Caco-2 (cell line): ENCODE results near the gene SMOC2. TPM values are rescaled to one million over a fixed set of nuclear protein-coding genes. Genes with fewer than 3 reads are reported as not detected.

Experiments
- BruUV-seq: library from RNA; stranded (reverse); fragments of 400-500 nt; replicated peaks from 2 replicates; lab custom pipeline; 2021; lab: Mats Ljungman, UMichigan
- CTCF ChIA-PET: fragments of 300-600 bp; sonication (Branson Sonifier 250); formaldehyde crosslinking; loops from one replicate; lab custom pipeline; 2022; ENCODE audit warnings: antibody characterized with exemption; lab: Charles Lee
- POLR2A ChIA-PET: fragments of 300-600 bp; sonication (Branson Sonifier 250); formaldehyde crosslinking; loops from one replicate; lab custom pipeline; 2022; ENCODE audit warnings: antibody characterized with exemption; lab: Charles Lee
- DNase-seq, 2 experiments: peaks; one replicate each; pipeline versions ENCODE4 v3.0.0 to v3.0.0-alpha.2; 2020 to 2022
- H3K27me3 ChIP-seq: replicated peaks from 2 replicates; pipeline ENCODE4 v1.6.0; 2011; ENCODE audit warnings: low read length; ENCODE audit not compliant: control insufficient read depth, insufficient read depth
- H3K36me3 ChIP-seq: 2 replicates; pipeline ENCODE4 v1.5.1; 2011; ENCODE audit warnings: low read length; ENCODE audit not compliant: control insufficient read depth, insufficient read depth
- H3K4me1 ChIP-seq: fragments of 250-450 bp; sonication (Bioruptor Pico); 2 replicates; pipeline ENCODE4 v1.5.1; 2020; ENCODE audit warnings: mild to moderate bottlenecking
- H3K4me3 ChIP-seq: 2 replicates; pipeline ENCODE4 v1.5.1; 2011; ENCODE audit warnings: low read depth, mild to moderate bottlenecking, control low read depth, low read length
- H3K9me3 ChIP-seq: fragments of 250-450 bp; sonication (Bioruptor Pico); 2 replicates; pipeline ENCODE4 v1.5.1; 2020; ENCODE audit warnings: mild to moderate bottlenecking, moderate library complexity
- H3K27ac Mint-ChIP-seq: one replicate; pipeline ENCODE4 v1.8.0; 2022; ENCODE audit warnings: mixed read lengths; ENCODE audit not compliant: unreplicated experiment
- H3K27me3 Mint-ChIP-seq: one replicate; pipeline ENCODE4 v1.8.0; 2022; ENCODE audit warnings: mixed read lengths; ENCODE audit not compliant: insufficient read depth, unreplicated experiment
- H3K36me3 Mint-ChIP-seq: one replicate; pipeline ENCODE4 v1.8.0; 2022; ENCODE audit warnings: mild to moderate bottlenecking, mixed read lengths; ENCODE audit not compliant: insufficient read depth, unreplicated experiment
- H3K4me1 Mint-ChIP-seq: one replicate; pipeline ENCODE4 v1.8.0; 2022; ENCODE audit warnings: low read depth, mixed read lengths; ENCODE audit not compliant: unreplicated experiment
- H3K4me3 Mint-ChIP-seq: one replicate; pipeline ENCODE4 v1.8.0; 2022; ENCODE audit warnings: mild to moderate bottlenecking, moderate library complexity, mixed read lengths; ENCODE audit not compliant: unreplicated experiment
- H3K9me3 Mint-ChIP-seq: one replicate; pipeline ENCODE4 v1.8.0; 2022; ENCODE audit warnings: mixed read lengths; ENCODE audit not compliant: unreplicated experiment
- CTCF ChIP-seq, 2 experiments: fragments of 200-600 bp in 1 of 2; IDR thresholded peaks; 1 replicate in 1 of 2; 2 replicates in 1 of 2; pipeline versions ENCODE4 v1.5.1 to v1.8.0; 2011 to 2022; ENCODE audit warnings: antibody characterized with exemption in 1 of 2, control low read depth in 1 of 2, inconsistent platforms in 1 of 2, low read depth in 1 of 2, low read length in 1 of 2, mild to moderate bottlenecking in 1 of 2, moderate library complexity in 1 of 2; ENCODE audit not compliant: insufficient read depth in 1 of 2, severe bottlenecking in 1 of 2, unreplicated experiment in 1 of 2
- intact Hi-C: fragments of 100-400 bp; cut with micrococcal nuclease; formaldehyde crosslinking; loops from one replicate; pipeline ENCODE4 v1.10.0; 2022; ENCODE audit not compliant: unreplicated experiment
- total RNA-seq: library from RNA; stranded (reverse); gene quantifications from 2 replicates; pipeline ENCODE4 v1.2.3, GENCODE V29; 2022

Gene SMOC2
- total RNA-seq, 1 experiment from 2014 or later = 2.8 TPM

DNA sequence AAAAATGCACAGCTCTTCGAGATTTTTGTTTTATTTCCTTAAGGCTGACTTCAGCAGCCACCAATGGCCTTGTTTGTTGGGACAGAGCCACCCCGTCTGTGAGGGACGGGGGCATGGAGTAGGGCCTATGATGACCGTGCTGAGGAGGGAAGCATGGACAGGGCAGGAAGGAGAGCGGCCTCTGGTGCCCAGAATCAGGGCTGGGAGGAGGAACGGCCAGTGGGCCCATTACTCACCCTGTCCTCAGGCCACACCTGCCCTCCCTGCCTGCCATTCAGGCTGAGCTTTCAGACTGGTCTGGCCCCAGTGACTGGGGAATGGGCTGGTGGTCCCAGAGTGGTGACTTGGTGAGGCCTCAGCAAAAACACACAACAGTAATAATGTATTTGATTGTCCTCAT is 104.4 kb downstream of the SMOC2 start:
- H3K27me3 ChIP-seq = no peaks in the 10 kb centered on the region

DNA sequence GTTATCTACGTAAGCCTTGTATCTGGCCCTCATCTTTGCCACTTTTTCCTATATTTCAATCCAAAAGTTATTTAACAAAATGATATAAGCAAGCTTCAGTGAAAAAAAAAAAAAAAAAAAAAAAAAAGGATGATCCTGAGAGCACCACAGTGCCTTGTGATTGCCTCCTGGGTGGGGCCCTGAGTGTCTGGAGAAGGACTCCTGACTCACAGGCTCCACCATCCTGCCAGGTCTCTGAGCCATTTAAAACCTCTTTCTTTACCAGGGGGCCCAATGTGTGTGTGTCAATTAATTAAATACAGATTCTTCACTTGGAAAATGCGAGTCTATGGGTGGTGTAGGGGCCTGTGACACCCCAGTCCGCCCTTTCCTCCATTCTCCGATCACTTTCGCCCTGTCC is 105.2 kb downstream of the SMOC2 start:
- intact Hi-C loops = loop anchor here (10.0 kb wide), 1 partner anchor 171 kb away; no protein-coding TSS in a partner anchor
- no peak for TF ChIP-seq CTCF (IDR thresholded peaks at IDR 0.05; ENCODE audit: insufficient read depth in 1 of 2, low read depth in 1 of 2, low read length in 1 of 2, severe bottlenecking in 1 of 2, unreplicated experiment in 1 of 2)
- no TSS peak for BruUV-seq
- Mint-ChIP-seq H3K4me3 (no peak overlapping the region), H3K4me1 (no peaks in the 10 kb centered on the region), H3K36me3 (no peaks in the 10 kb centered on the region), H3K9me3 (no peaks in the 10 kb centered on the region), H3K27ac (no peak overlapping the region), H3K27me3 (no peaks in the 10 kb centered on the region)
- Histone ChIP-seq H3K4me3 (no peak overlapping the region), H3K36me3 (no peaks in the 10 kb centered on the region), H3K9me3 (no peaks in the 10 kb centered on the region), H3K27me3 (no peaks in the 10 kb centered on the region), H3K4me1 (peaks cover 4% of the 10 kb centered on the region; the same call in 1 of the 2 replicates)
- no peak for DNase-seq
- ChIA-PET CTCF (no interaction called here), POLR2A (no interaction called here)

More for the DNA sequence above, 104.4 kb downstream of the SMOC2 start:
- H3K4me1 ChIP-seq = peaks cover 4% of the 10 kb centered on the region; the same call in 1 of the 2 replicates
- BruUV-seq = no TSS peak
- no peaks in the 10 kb centered on the region for H3K36me3 ChIP-seq
- no peaks in the 10 kb centered on the region for H3K9me3 ChIP-seq
- ChIA-PET CTCF (no interaction called here), POLR2A (no interaction called here)
- Mint-ChIP-seq H3K4me1 (no peaks in the 10 kb centered on the region), H3K36me3 (no peaks in the 10 kb centered on the region), H3K4me3 (no peak overlapping the region), H3K27ac (no peak overlapping the region), H3K27me3 (no peaks in the 10 kb centered on the region), H3K9me3 (no peaks in the 10 kb centered on the region)
- no peak overlapping the region for H3K4me3 ChIP-seq
- no peak for TF ChIP-seq CTCF (IDR thresholded peaks at IDR 0.05; ENCODE audit: insufficient read depth in 1 of 2, low read depth in 1 of 2, low read length in 1 of 2, severe bottlenecking in 1 of 2, unreplicated experiment in 1 of 2)
- DNase-seq = no peak
- intact Hi-C loops = loop anchor here (10.0 kb wide), 1 partner anchor 171 kb away; no protein-coding TSS in a partner anchor

DNA sequence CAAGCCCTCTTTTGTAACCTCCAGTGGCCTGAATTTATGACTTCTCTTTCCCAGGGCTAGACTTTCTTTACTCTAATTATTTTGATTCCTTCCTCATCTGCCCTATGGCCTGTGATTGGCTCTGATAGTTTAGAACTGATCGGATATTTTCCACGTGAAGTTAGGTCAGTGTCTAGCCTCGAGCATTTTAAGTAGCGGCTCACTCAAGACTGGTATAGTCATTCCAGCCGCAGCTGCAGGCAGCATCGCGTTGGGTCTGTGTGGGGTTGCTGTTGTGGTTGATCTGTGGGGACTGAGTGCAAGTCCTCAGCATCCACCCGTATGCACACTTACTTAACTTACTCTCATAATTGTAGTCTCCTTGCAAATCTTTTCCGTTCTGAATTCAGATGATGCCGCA is 105.7 kb downstream of the SMOC2 start:
- Mint-ChIP-seq H3K4me1 (no peaks in the 10 kb centered on the region), H3K27ac (no peak overlapping the region), H3K9me3 (no peaks in the 10 kb centered on the region), H3K27me3 (no peaks in the 10 kb centered on the region), H3K36me3 (no peaks in the 10 kb centered on the region), H3K4me3 (no peak overlapping the region)
- ChIA-PET POLR2A (no interaction called here), CTCF (no interaction called here)
- Histone ChIP-seq H3K27me3 (no peaks in the 10 kb centered on the region), H3K9me3 (no peaks in the 10 kb centered on the region), H3K36me3 (no peaks in the 10 kb centered on the region), H3K4me1 (no peaks in the 10 kb centered on the region), H3K4me3 (no peak overlapping the region)
- intact Hi-C loops = loop anchor here (10.0 kb wide), 1 partner anchor 172 kb away; no protein-coding TSS in a partner anchor
- no peak for TF ChIP-seq CTCF (IDR thresholded peaks at IDR 0.05; ENCODE audit: insufficient read depth in 1 of 2, low read depth in 1 of 2, low read length in 1 of 2, severe bottlenecking in 1 of 2, unreplicated experiment in 1 of 2)
- BruUV-seq = no TSS peak
- DNase-seq = no peak
